Glutamatergic neuron (in vitro differentiated cells): Measurements from ENCODE around the gene GALK2. TPM values are rescaled to one million over a fixed set of nuclear protein-coding genes. Genes with fewer than 3 reads are reported as not detected.

Source experiments
- DNase-seq: peaks from one replicate; pipeline ENCODE4 v3.0.0; 2022
- H3K27ac Mint-ChIP-seq: one replicate; pipeline ENCODE4 v1.8.0; 2020; ENCODE audit warnings: mild to moderate bottlenecking, mixed read lengths, inconsistent platforms; ENCODE audit not compliant: unreplicated experiment
- H3K27me3 Mint-ChIP-seq: one replicate; pipeline ENCODE4 v1.8.0; 2020; ENCODE audit warnings: mild to moderate bottlenecking, moderate library complexity, mixed read lengths, inconsistent platforms; ENCODE audit not compliant: unreplicated experiment
- H3K36me3 Mint-ChIP-seq: one replicate; pipeline ENCODE4 v1.8.0; 2020; ENCODE audit warnings: mild to moderate bottlenecking, mixed read lengths, inconsistent platforms; ENCODE audit not compliant: unreplicated experiment
- H3K4me1 Mint-ChIP-seq: one replicate; pipeline ENCODE4 v1.8.0; 2020; ENCODE audit warnings: mild to moderate bottlenecking, low read depth, mixed read lengths, inconsistent platforms; ENCODE audit not compliant: unreplicated experiment
- H3K4me3 Mint-ChIP-seq: one replicate; pipeline ENCODE4 v1.8.0; 2020; ENCODE audit warnings: mild to moderate bottlenecking, mixed read lengths, inconsistent platforms; ENCODE audit not compliant: unreplicated experiment
- H3K9me3 Mint-ChIP-seq: one replicate; pipeline ENCODE4 v1.8.0; 2020; ENCODE audit warnings: mild to moderate bottlenecking, moderate library complexity, mixed read lengths, inconsistent platforms; ENCODE audit not compliant: unreplicated experiment
- CTCF ChIP-seq: fragments of 200-600 bp; sonication (generic); IDR thresholded peaks from one replicate; pipeline ENCODE4 v1.5.0; 2021; ENCODE audit not compliant: partially characterized antibody, unreplicated experiment
- total RNA-seq: library from RNA; stranded (reverse); fragmentation: NEBNext Ultra II Directional; extraction: Animal tissue kit (Norgen Biotek cat#: 25700); gene quantifications from one replicate; pipeline ENCODE4 v1.2.1, GENCODE V29; 2021; ENCODE audit not compliant: unreplicated experiment

Gene GALK2
- total RNA-seq, 1 donor from 2014 or later: 19.9 TPM

- H3K36me3 Mint-ChIP-seq: peaks cover 8% of the 10 kb centered on the region
- peaks cover 20% of the 10 kb centered on the region for H3K4me1 Mint-ChIP-seq
- DNase-seq: no peak
- H3K27ac Mint-ChIP-seq: no peak overlapping the region
- H3K9me3 Mint-ChIP-seq: peaks cover 6% of the 10 kb centered on the region
- H3K27me3 Mint-ChIP-seq: no peaks in the 10 kb centered on the region
- TF ChIP-seq CTCF: no peak
- no peak overlapping the region for H3K4me3 Mint-ChIP-seq
Observed at GRCh38 chr15:49323207-49323606, 153.2 kb downstream of the GALK2 start.

GRCh38 chr15:49327927-49328326 is 157.9 kb downstream of the GALK2 start:
- no peaks in the 10 kb centered on the region for H3K36me3 Mint-ChIP-seq
- peaks cover 2% of the 10 kb centered on the region for H3K9me3 Mint-ChIP-seq
- no peaks in the 10 kb centered on the region for H3K27me3 Mint-ChIP-seq
- DNase-seq: no peak
- no peak overlapping the region for H3K4me3 Mint-ChIP-seq
- no peak for TF ChIP-seq CTCF
- peaks cover 17% of the 10 kb centered on the region for H3K4me1 Mint-ChIP-seq
- no peak overlapping the region for H3K27ac Mint-ChIP-seq

- no peak overlapping the region for H3K27ac Mint-ChIP-seq
- H3K4me1 Mint-ChIP-seq: peaks cover 17% of the 10 kb centered on the region
- H3K36me3 Mint-ChIP-seq: no peaks in the 10 kb centered on the region
- no peak overlapping the region for H3K4me3 Mint-ChIP-seq
- no peak for TF ChIP-seq CTCF
- H3K9me3 Mint-ChIP-seq: peaks cover 2% of the 10 kb centered on the region
- H3K27me3 Mint-ChIP-seq: no peaks in the 10 kb centered on the region
- no peak for DNase-seq
Observed at GRCh38 chr15:49328941-49329340, 158.9 kb downstream of the GALK2 start.

GRCh38 chr15:49330166-49330565 is 160.1 kb downstream of the GALK2 start:
- Mint-ChIP-seq H3K9me3 (peaks cover 2% of the 10 kb centered on the region), H3K4me1 (peaks cover 14% of the 10 kb centered on the region)

GRCh38 chr15:49331442-49331841 is 161.4 kb downstream of the GALK2 start:
- TF ChIP-seq CTCF: no peak
- Mint-ChIP-seq H3K4me3 (no peak overlapping the region), H3K4me1 (peaks cover 5% of the 10 kb centered on the region), H3K27ac (no peak overlapping the region), H3K9me3 (no peaks in the 10 kb centered on the region), H3K27me3 (no peaks in the 10 kb centered on the region), H3K36me3 (no peaks in the 10 kb centered on the region)
- DNase-seq: no peak

More at GRCh38 chr15:49330166-49330565, 160.1 kb downstream of the GALK2 start:
- no peaks in the 10 kb centered on the region for H3K36me3 Mint-ChIP-seq
- TF ChIP-seq CTCF: no peak
- no peaks in the 10 kb centered on the region for H3K27me3 Mint-ChIP-seq
- DNase-seq: no peak
- no peak overlapping the region for H3K27ac Mint-ChIP-seq
- H3K4me3 Mint-ChIP-seq: no peak overlapping the region
